Kidney (tissue), 14 donors: ENCODE results near the gene HRG. TPM values are rescaled to one million over a fixed set of nuclear protein-coding genes. Genes with fewer than 3 reads are reported as not detected.

Experiments
- DNase-seq, 5 donors: peaks; one replicate each; pipeline ENCODE4 v3.0.0-alpha.2; 2013 to 2020
- FAIRE-seq: peaks from 2 replicates; lab custom pipeline; 2012; peaks lifted over from hg19 to GRCh38; lab: Jason Lieb, UNC
- H3K27ac ChIP-seq, 2 donors: one replicate each; pipeline ENCODE4 v1.7.0; 2013; ENCODE audit warnings: low read depth in 2 of 2, low read length in 2 of 2, inconsistent platforms in 1 of 2
- H3K27me3 ChIP-seq: one replicate; pipeline ENCODE4 v1.7.1; 2013; ENCODE audit warnings: low read length, inconsistent platforms; ENCODE audit not compliant: control insufficient read depth, insufficient read depth
- H3K36me3 ChIP-seq, 3 donors: one replicate each; pipeline versions ENCODE4 v1.7.0 to v1.7.1; 2013; ENCODE audit warnings: low read length in 3 of 3, control low read depth in 1 of 3, inconsistent platforms in 1 of 3; ENCODE audit not compliant: insufficient read depth in 3 of 3, control insufficient read depth in 2 of 3
- H3K4me1 ChIP-seq, 3 donors: one replicate each; pipeline versions ENCODE4 v1.7.0 to v1.7.1; 2013; ENCODE audit warnings: low read length in 3 of 3, inconsistent platforms in 1 of 3, low read depth in 1 of 3; ENCODE audit not compliant: control insufficient read depth in 2 of 3, insufficient read depth in 2 of 3
- H3K4me3 ChIP-seq, 3 donors: one replicate each; pipeline versions ENCODE4 v1.7.0 to v1.8.1; 2013; ENCODE audit warnings: low read length in 3 of 3, control low read depth in 1 of 3, inconsistent platforms in 1 of 3
- H3K9ac ChIP-seq, 3 donors: one replicate each; pipeline versions ENCODE4 v1.7.0 to v1.7.1; 2013; ENCODE audit warnings: low read length in 3 of 3, control low read depth in 1 of 3, inconsistent platforms in 1 of 3
- H3K9me3 ChIP-seq, 3 donors: one replicate each; pipeline versions ENCODE4 v1.7.0 to v1.7.1; 2013; ENCODE audit warnings: low read length in 3 of 3, control low read depth in 1 of 3, inconsistent platforms in 1 of 3; ENCODE audit not compliant: control insufficient read depth in 2 of 3, insufficient read depth in 1 of 3
- CTCF ChIP-seq: IDR thresholded peaks from 3 replicates; pipeline ENCODE4 v1.5.1; 2012; ENCODE audit warnings: mild to moderate bottlenecking, moderate library complexity, borderline replicate concordance; ENCODE audit not compliant: insufficient read depth; ENCODE audit errors: extremely low read depth
- intact Hi-C: fragments of 100-400 bp; cut with DNase I; formaldehyde crosslinking; loops from one replicate; pipeline ENCODE4 v1.11.1; 2022
- polyA plus RNA-seq: library from polyadenylated mRNA; stranded (reverse); fragments of 350-450 nt; fragmentation: Illumina TruSeq; extraction: RNeasy Lipid Tissue Mini Kit (QIAGEN cat#74804); gene quantifications from one replicate; pipeline ENCODE4 v1.2.3, GENCODE V29; 2014; ENCODE audit warnings: low read depth, low replicate concordance; ENCODE audit not compliant: insufficient read depth
- total RNA-seq: library from RNA; stranded (reverse); fragmentation: NEBNext Ultra II Directional; extraction: Animal tissue kit (Norgen Biotek cat#: 25700); gene quantifications from one replicate; pipeline ENCODE4 v1.2.1, GENCODE V29; 2021
- donor health status: control.
- donor health status: control.
- donor health status: control.
- donor health status: control.
- donor health status: control.
- donor health status: DM: yes; HTN: yes; CAD: no.
- donor health status: Normal renal cell carcinoma (clear cell type).

HRG gene
- total and polyA plus RNA-seq, 2 donors from 2014 or later: 0.35 to 22.8 TPM

GRCh38 chr3:186646841-186647240 is 19.0 kb upstream of the HRG start:
- TF ChIP-seq CTCF: no peak
- intact Hi-C loops: no loop called here
- H3K4me3 ChIP-seq: no peak overlapping the region
- DNase-seq (no peak), FAIRE-seq (no peak)
- H3K9me3 ChIP-seq: no peaks in the 10 kb centered on the region
- no peaks in the 10 kb centered on the region for H3K27me3 ChIP-seq
- no peaks in the 10 kb centered on the region for H3K36me3 ChIP-seq
- H3K9ac ChIP-seq: no peak overlapping the region
- H3K27ac ChIP-seq: no peak overlapping the region
- H3K4me1 ChIP-seq: peaks cover 0 to 2% (median 0%) of the 10 kb centered on the region in 3 donors

- H3K4me3 ChIP-seq: no peak overlapping the region
- DNase-seq (no peak), FAIRE-seq (no peak)
- H3K36me3 ChIP-seq: no peaks in the 10 kb centered on the region
- H3K9me3 ChIP-seq: no peaks in the 10 kb centered on the region
- no peaks in the 10 kb centered on the region for H3K4me1 ChIP-seq
- no peak overlapping the region for H3K9ac ChIP-seq
- no peak for TF ChIP-seq CTCF
- no peaks in the 10 kb centered on the region for H3K27me3 ChIP-seq
- intact Hi-C loops: no loop called here
- no peak overlapping the region for H3K27ac ChIP-seq
Observed at GRCh38 chr3:186648851-186649250, 17.0 kb upstream of the HRG start.

- intact Hi-C loops: no loop called here
- H3K36me3 ChIP-seq: no peaks in the 10 kb centered on the region
- H3K9me3 ChIP-seq: no peaks in the 10 kb centered on the region
- FAIRE-seq (no peak), DNase-seq (no peak)
- H3K9ac ChIP-seq: no peak overlapping the region
- H3K27ac ChIP-seq: no peak overlapping the region
- no peak overlapping the region for H3K4me3 ChIP-seq
- no peaks in the 10 kb centered on the region for H3K4me1 ChIP-seq
- no peaks in the 10 kb centered on the region for H3K27me3 ChIP-seq
- no peak for TF ChIP-seq CTCF
Observed at GRCh38 chr3:186651678-186652215, 14.1 kb upstream of the HRG start.

GRCh38 chr3:186653080-186653707 is 12.6 kb upstream of the HRG start:
- TF ChIP-seq CTCF: no peak
- FAIRE-seq: no peak

More at GRCh38 chr3:186653080-186653707, 12.6 kb upstream of the HRG start:
- intact Hi-C loops: no loop called here
- H3K4me3 ChIP-seq: no peak overlapping the region
- no peaks in the 10 kb centered on the region for H3K36me3 ChIP-seq
- no peaks in the 10 kb centered on the region for H3K9me3 ChIP-seq
- peak in 2 of 5 donors; percentile 28 for DNase-seq
- H3K9ac ChIP-seq: no peak overlapping the region
- H3K27me3 ChIP-seq: no peaks in the 10 kb centered on the region
- H3K27ac ChIP-seq: no peak overlapping the region
- H3K4me1 ChIP-seq: no peaks in the 10 kb centered on the region
